Left ventricle myocardium inferior (tissue), 1 donor: Measurements from ENCODE around the gene CDC42SE2. TPM values are rescaled to one million over a fixed set of nuclear protein-coding genes. Genes with fewer than 3 reads are reported as not detected.
A peak's percentile ranks its signal among the peaks of the same experiment; 100 is the strongest.

ENCODE experiments used
- DNase-seq: peaks from one replicate; pipeline ENCODE4 v3.0.0-alpha.2; 2020
- H3K27ac ChIP-seq: fragments of 200-600 bp; replicated peaks from 2 replicates; pipeline ENCODE4 v1.8.0; 2021
- H3K27me3 ChIP-seq: fragments of 200-600 bp; 2 replicates; pipeline ENCODE4 v1.8.0; 2021; ENCODE audit warnings: low read depth
- H3K36me3 ChIP-seq: fragments of 200-600 bp; 2 replicates; pipeline ENCODE4 v1.8.0; 2021
- H3K4me1 ChIP-seq: fragments of 200-600 bp; 2 replicates; pipeline ENCODE4 v1.8.0; 2021
- H3K4me3 ChIP-seq: fragments of 200-600 bp; 2 replicates; pipeline ENCODE4 v1.8.0; 2021; ENCODE audit warnings: mild to moderate bottlenecking, moderate library complexity
- H3K9me3 ChIP-seq: fragments of 200-600 bp; replicated peaks from 2 replicates; pipeline ENCODE4 v1.8.0; 2021
- CTCF ChIP-seq: fragments of 200-600 bp; IDR thresholded peaks from 2 replicates; pipeline ENCODE4 v1.8.0; 2021; ENCODE audit warnings: antibody characterized with exemption, mild to moderate bottlenecking, borderline replicate concordance
- intact Hi-C: fragments of 100-400 bp; cut with micrococcal nuclease; formaldehyde crosslinking; loops from one replicate; pipeline ENCODE4 v1.11.0; 2022
- total RNA-seq: library from RNA; stranded (reverse); fragmentation: NEBNext Ultra II Directional; extraction: Animal tissue kit (Norgen Biotek cat#: 25700); gene quantifications from one replicate; pipeline ENCODE4 v1.2.1, GENCODE V29; 2021
- donor health status: DM: no; HTN: yes; CAD: no; lungs with severe emphysema.

Gene CDC42SE2
- total RNA-seq, 1 donor from 2014 or later: 10.3 TPM

- Histone ChIP-seq H3K27ac (no peak overlapping the region), H3K27me3 (no peaks in the 10 kb centered on the region), H3K4me3 (no peak overlapping the region), H3K9me3 (no peaks in the 10 kb centered on the region), H3K36me3 (no peaks in the 10 kb centered on the region), H3K4me1 (peaks cover 16% of the 10 kb centered on the region)
- DNase-seq: no peak
- TF ChIP-seq CTCF: no peak
- intact Hi-C loops: no loop called here
Observed at GRCh38 chr5:131259326-131259725, 4.5 kb upstream of the CDC42SE2 start.

DNA sequence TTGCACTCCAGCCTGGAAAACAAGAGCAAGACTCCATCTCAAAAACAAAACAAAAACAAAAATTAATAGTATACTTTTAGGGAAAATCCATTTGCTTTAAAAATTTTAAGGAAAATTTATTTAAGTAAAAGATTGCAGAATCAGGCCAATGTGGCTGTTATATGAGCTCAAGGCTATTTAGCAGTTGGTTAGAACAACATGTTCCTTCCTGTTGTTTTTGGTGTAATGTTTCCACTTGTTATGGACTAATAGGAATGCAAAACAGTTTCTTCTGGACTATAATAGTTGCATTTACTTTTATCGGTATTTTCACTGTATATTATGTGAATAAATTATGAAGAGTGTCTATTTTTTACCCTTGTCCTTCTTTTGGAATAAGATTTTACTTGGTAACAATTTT lies 3.0 kb upstream of the CDC42SE2 start:
- no peak for DNase-seq
- no peak overlapping the region for H3K27ac ChIP-seq
- H3K27me3 ChIP-seq: no peaks in the 10 kb centered on the region
- no peak overlapping the region for H3K4me3 ChIP-seq
- intact Hi-C loops: loop anchor here (5.0 kb wide), 1 partner anchor 94 kb away; the partner anchor contains the start of gene HINT1
- no peak for TF ChIP-seq CTCF
- no peaks in the 10 kb centered on the region for H3K9me3 ChIP-seq
- peaks cover 32% of the 10 kb centered on the region for H3K4me1 ChIP-seq
- H3K36me3 ChIP-seq: no peaks in the 10 kb centered on the region

GRCh38 chr5:131261483-131261882 lies 2.4 kb upstream of the CDC42SE2 start:
- no peak for DNase-seq
- H3K36me3 ChIP-seq: no peaks in the 10 kb centered on the region
- H3K4me3 ChIP-seq: no peak overlapping the region
- H3K4me1 ChIP-seq: peaks cover 34% of the 10 kb centered on the region
- no peak for TF ChIP-seq CTCF
- H3K9me3 ChIP-seq: no peaks in the 10 kb centered on the region
- H3K27ac ChIP-seq: no peak overlapping the region
- intact Hi-C loops: loop anchor here (5.0 kb wide), 1 partner anchor 94 kb away; the partner anchor contains the start of gene HINT1
- H3K27me3 ChIP-seq: no peaks in the 10 kb centered on the region

GRCh38 chr5:131262953-131263541 lies 806 bp upstream of the CDC42SE2 start:
- peak overlapping the region; percentile 98 for H3K4me3 ChIP-seq
- no peak for DNase-seq
- no peaks in the 10 kb centered on the region for H3K9me3 ChIP-seq
- no peaks in the 10 kb centered on the region for H3K27me3 ChIP-seq
- peaks cover 35% of the 10 kb centered on the region for H3K4me1 ChIP-seq
- intact Hi-C loops: loop anchor here (5.0 kb wide), 1 partner anchor 96 kb away; the partner anchor contains the start of gene HINT1
- no peak for TF ChIP-seq CTCF
- no peaks in the 10 kb centered on the region for H3K36me3 ChIP-seq
- peak overlapping the region; percentile 90 for H3K27ac ChIP-seq

- H3K27me3 ChIP-seq: no peaks in the 10 kb centered on the region
- H3K4me1 ChIP-seq: peaks cover 47% of the 10 kb centered on the region
- intact Hi-C loops: loop anchor here (5.0 kb wide), 1 partner anchor 97 kb away; the partner anchor contains the start of gene HINT1
- H3K4me3 ChIP-seq: peak overlapping the region; percentile 98
- peak overlapping the region; percentile 90 for H3K27ac ChIP-seq
- H3K36me3 ChIP-seq: no peaks in the 10 kb centered on the region
- H3K9me3 ChIP-seq: no peaks in the 10 kb centered on the region
- DNase-seq: peak; percentile 15
- no peak for TF ChIP-seq CTCF
Observed at GRCh38 chr5:131264451-131265099, 722 bp downstream of the CDC42SE2 start.
